Measurements from ENCODE around the gene TRIM8. TPM values are rescaled to one million over a fixed set of nuclear protein-coding genes. Genes with fewer than 3 reads are reported as not detected.

The TRIM8 gene
- total RNA-seq, 1 donor from 2014 or later: 182 TPM

DNA sequence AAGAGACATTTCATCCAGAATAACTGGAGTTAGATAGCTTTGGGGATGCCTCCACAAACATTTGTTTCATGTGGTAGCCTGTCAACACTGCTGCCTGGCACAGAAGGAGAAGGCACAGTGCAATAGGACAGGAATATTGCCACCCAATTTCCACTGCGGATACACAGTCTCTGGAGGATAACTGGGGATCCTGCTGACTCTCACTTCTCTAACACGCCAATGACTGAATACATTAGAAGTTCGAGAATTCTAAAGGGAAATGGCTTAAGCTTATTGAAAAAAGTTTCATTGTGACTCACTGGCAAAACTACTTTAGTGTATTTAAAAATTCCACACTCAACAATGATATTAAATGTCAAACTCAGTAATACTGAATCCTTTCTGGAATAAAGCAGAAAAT is 57.0 kb downstream of the TRIM8 start:
- TF ChIP-seq, protein P1, sequence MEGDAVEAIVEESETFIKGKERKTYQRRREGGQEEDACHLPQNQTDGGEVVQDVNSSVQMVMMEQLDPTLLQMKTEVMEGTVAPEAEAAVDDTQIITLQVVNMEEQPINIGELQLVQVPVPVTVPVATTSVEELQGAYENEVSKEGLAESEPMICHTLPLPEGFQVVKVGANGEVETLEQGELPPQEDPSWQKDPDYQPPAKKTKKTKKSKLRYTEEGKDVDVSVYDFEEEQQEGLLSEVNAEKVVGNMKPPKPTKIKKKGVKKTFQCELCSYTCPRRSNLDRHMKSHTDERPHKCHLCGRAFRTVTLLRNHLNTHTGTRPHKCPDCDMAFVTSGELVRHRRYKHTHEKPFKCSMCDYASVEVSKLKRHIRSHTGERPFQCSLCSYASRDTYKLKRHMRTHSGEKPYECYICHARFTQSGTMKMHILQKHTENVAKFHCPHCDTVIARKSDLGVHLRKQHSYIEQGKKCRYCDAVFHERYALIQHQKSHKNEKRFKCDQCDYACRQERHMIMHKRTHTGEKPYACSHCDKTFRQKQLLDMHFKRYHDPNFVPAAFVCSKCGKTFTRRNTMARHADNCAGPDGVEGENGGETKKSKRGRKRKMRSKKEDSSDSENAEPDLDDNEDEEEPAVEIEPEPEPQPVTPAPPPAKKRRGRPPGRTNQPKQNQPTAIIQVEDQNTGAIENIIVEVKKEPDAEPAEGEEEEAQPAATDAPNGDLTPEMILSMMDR (conservative IDR thresholded peaks at IDR 0.05; ENCODE audit: low read depth, low read length): no peak
- H3K4me3 ChIP-seq (ENCODE audit: low read depth, low read length): no peak overlapping the region
- no peak for DNase-seq (ENCODE audit: low read depth)

DNA sequence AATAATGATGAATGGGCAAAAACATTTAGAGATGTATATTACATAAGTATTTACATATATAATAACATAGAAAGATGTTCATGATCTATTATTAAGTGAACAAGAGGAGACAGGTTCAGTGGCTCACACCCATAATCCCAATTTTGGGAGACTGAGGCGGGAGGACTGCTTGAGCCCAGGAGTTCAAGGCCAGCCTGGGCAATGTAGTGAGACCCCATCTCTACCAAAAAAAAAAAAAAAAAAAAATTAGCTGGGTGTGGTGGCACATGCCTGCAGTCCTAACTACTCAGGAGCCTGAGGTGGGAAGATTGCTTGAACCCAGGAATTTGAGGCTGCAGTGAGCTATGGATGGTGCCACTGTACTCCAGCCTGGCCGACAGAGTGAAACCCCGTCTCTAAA is 57.5 kb downstream of the TRIM8 start:
- TF ChIP-seq, protein P1 (conservative IDR thresholded peaks at IDR 0.05; ENCODE audit: low read depth, low read length): no peak
- H3K4me3 ChIP-seq (ENCODE audit: low read depth, low read length): no peak overlapping the region
- DNase-seq (ENCODE audit: low read depth): no peak

DNA sequence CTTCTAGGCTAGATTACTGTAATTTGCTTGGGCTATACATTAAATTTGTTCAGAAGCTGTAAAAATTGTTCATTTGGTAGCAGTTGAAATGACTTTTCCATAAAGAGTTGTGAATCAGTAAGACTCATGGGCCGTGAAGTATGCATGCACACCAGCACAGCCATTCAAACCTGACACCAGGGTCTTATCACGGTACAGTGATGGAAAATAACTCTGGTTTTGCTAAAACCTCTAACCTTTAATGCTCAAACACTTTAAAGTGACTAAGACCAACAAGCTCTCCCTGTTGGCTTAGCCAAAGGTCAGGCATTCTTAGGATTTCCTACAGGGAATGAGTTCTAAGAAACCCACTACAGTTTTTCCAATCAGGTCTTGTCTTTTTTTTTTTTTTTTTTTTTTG is 58.5 kb downstream of the TRIM8 start:
- no peak for DNase-seq (ENCODE audit: low read depth)
- TF ChIP-seq, protein P1 (conservative IDR thresholded peaks at IDR 0.05; ENCODE audit: low read depth, low read length): no peak

DNA sequence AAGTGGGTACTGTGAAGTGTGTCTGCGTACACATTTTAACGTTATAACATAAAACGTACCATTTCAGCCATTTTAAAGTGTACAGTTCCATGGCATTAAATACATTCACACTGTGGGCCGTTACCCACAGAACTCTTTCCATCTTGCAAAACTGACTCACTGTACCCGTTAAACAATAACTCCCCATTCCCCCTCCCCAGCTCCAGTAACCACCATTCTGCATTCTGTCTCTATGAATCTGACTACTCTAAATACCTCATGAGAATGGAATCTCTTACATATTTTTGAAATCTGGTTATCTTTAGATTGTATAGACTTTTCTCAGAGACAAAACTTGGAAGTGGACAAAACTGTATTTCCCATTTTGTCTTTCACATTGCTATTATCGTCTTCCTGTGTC is 60.6 kb downstream of the TRIM8 start:
- TF ChIP-seq, protein P1 (conservative IDR thresholded peaks at IDR 0.05; ENCODE audit: low read depth, low read length): no peak
- no peak overlapping the region for H3K4me3 ChIP-seq (ENCODE audit: low read depth, low read length)
- DNase-seq (ENCODE audit: low read depth): no peak

More for the DNA sequence above, 58.5 kb downstream of the TRIM8 start:
- H3K4me3 ChIP-seq (ENCODE audit: low read depth, low read length): no peak overlapping the region

DNA sequence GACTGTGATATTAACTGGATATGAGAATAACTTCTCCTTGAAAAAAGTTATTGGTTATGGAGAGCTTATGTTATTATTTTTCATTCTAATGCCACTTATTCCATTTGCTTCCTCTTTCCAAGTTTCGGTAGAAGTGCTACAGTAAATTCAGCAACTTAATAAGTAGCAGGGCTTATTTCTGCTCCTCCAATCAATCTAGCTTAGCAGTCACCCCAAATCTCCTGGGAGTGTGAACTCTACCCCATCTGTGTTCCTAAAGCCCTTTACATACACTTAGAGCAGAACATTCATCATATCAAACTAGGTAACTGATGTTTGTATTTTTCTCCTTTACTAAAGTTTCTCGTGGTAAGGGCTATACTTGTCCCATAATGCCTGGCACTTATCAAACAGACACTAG is 61.3 kb downstream of the TRIM8 start:
- H3K4me3 ChIP-seq (ENCODE audit: low read depth, low read length): no peak overlapping the region
- DNase-seq (ENCODE audit: low read depth): no peak
- TF ChIP-seq, protein P1 (conservative IDR thresholded peaks at IDR 0.05; ENCODE audit: low read depth, low read length): no peak

Other genes starting within 250 kb of the TRIM8 start
- 73.9 and 84.9 TPM in 2 replicates for gene NFKB2, start 248.8 kb upstream of the TRIM8 start, total RNA-seq
- 0.43 and 0.52 TPM in 2 replicates for gene PSD, start 225.7 kb upstream of the TRIM8 start, total RNA-seq
- gene FBXL15, start 223.6 kb upstream of the TRIM8 start, total RNA-seq: 23.8 and 34.6 TPM in 2 replicates
- gene CUEDC2, start 211.9 kb upstream of the TRIM8 start, total RNA-seq: 77.8 and 98.5 TPM in 2 replicates
- gene C10orf95, start 192.9 kb upstream of the TRIM8 start, total RNA-seq: 2.2 and 10.3 TPM in 2 replicates
- gene ACTR1A, start 141.8 kb upstream of the TRIM8 start, total RNA-seq: 129 and 136 TPM in 2 replicates
- gene SUFU, start 140.5 kb upstream of the TRIM8 start, total RNA-seq: 4.4 and 6.2 TPM in 2 replicates
- gene ARL3, start 69.9 kb downstream of the TRIM8 start, total RNA-seq: 7.5 and 9.5 TPM in 2 replicates
- 5.3 and 18.9 TPM in 2 replicates for gene SFXN2, start 70.2 kb downstream of the TRIM8 start, total RNA-seq
- 18.4 and 31.5 TPM in 2 replicates for gene WBP1L, start 99.5 kb downstream of the TRIM8 start, total RNA-seq
- gene CYP17A1, start 192.9 kb downstream of the TRIM8 start, total RNA-seq: not detected in 2 replicates
- 10.1 and 10.5 TPM in 2 replicates for gene BORCS7, start 209.8 kb downstream of the TRIM8 start, total RNA-seq
- gene AS3MT, start 225.0 kb downstream of the TRIM8 start, total RNA-seq: 10.7 and 17.1 TPM in 2 replicates

Data from epithelial cell of proximal tubule (primary cell).